Measurements from ENCODE around the gene ANKRD63. TPM values are rescaled to one million over a fixed set of nuclear protein-coding genes. Genes with fewer than 3 reads are reported as not detected.

Gene ANKRD63
- total and polyA plus RNA-seq, 9 of the 15 experiments (the other 6 are each of a cell fraction or from before 2014, with no cell fraction given): 1.3 to 2.0 (median 1.8) TPM; not detected in 6

GRCh38 chr15:40234783-40235182, 48.1 kb downstream of the ANKRD63 start:
- intact Hi-C loops (cut with micrococcal nuclease): loop anchor here (5.0 kb wide), 1 partner anchor 38 kb away; no protein-coding TSS in a partner anchor
- peaks cover 14% of the 10 kb centered on the region; the same call in 1 of the 3 replicates for H3K36me3 ChIP-seq (ENCODE audit: control insufficient read depth, insufficient read depth, low read length)
- POLR2A ChIA-PET: interaction anchor here (0.7 to 1.3 kb wide), 3 partner anchors 9 to 29 kb away, joined by 3 to 4 read pairs (median 4); no protein-coding TSS in a partner anchor
- peaks cover 18 to 30% of the 10 kb centered on the region in 2 experiments for H3K4me1 ChIP-seq (replicated peaks in 1 of 2; ENCODE audit: control insufficient read depth in 2 of 2, insufficient read depth in 2 of 2, low read length in 2 of 2)
- DNase-seq (ENCODE audit: extremely low read depth in 1 of 4, low spot score in 3 of 4): peak in 2 of 4 experiments; percentile 32 to 43
- no peak overlapping the region for H3K4me2 ChIP-seq (ENCODE audit: insufficient read depth, low read length)
- no peaks in the 10 kb centered on the region for H3K9me1 ChIP-seq (ENCODE audit: control insufficient read depth, insufficient read depth, low read length)
- H3K79me2 ChIP-seq (ENCODE audit: control insufficient read depth, insufficient read depth, low read length): no peaks in the 10 kb centered on the region
- no peak overlapping the region for H3K4me3 ChIP-seq
- 12% methylated on average over 4 of the region's 4 CpGs for WGBS (ENCODE audit: insufficient coverage, low coverage, missing lambda C conversion rate)
- FAIRE-seq: no peak
- H3K9me3 ChIP-seq (replicated peaks; ENCODE audit: control insufficient read depth, insufficient read depth, low read depth, low read length): no peaks in the 10 kb centered on the region
- peak overlapping the region in 1 of 2 experiments; percentile 79; a peak in 1 of 4 replicates for H3K9ac ChIP-seq (ENCODE audit: insufficient read depth in 1 of 2, low read depth in 2 of 2, low read length in 2 of 2)
- ATAC-seq: peak; percentile 53
- H3K27me3 ChIP-seq (ENCODE audit: control insufficient read depth in 2 of 2, insufficient read depth in 2 of 2, low read length in 2 of 2): peaks cover 0 to 5% of the 10 kb centered on the region in 2 experiments; a peak in 1 of 5 replicates
- H3K27ac ChIP-seq (ENCODE audit: extremely low read depth, low read depth, low read length): 0 out of 3 replicates have a peak overlapping the region, but pooled peaks have one; percentile 4
- in situ Hi-C loops (cut with MboI): no loop called here
- CTCF ChIA-PET (ENCODE audit: low intra/inter-chr PET ratio): no interaction called here
- no peak overlapping the region for H2AFZ ChIP-seq (ENCODE audit: low read depth, low read length)
- no TSS peak for BruUV-seq (replicated peaks)
- H4K20me1 ChIP-seq (replicated peaks; ENCODE audit: control insufficient read depth, insufficient read depth, low read length): 0 out of 2 replicates have a peak, but pooled peaks cover 3% of the 10 kb centered on the region
- no peak for TF ChIP-seq SFPQ (IDR thresholded peaks at IDR 0.05; ENCODE audit: low read depth, low read length)
- TF ChIP-seq, protein P1, sequence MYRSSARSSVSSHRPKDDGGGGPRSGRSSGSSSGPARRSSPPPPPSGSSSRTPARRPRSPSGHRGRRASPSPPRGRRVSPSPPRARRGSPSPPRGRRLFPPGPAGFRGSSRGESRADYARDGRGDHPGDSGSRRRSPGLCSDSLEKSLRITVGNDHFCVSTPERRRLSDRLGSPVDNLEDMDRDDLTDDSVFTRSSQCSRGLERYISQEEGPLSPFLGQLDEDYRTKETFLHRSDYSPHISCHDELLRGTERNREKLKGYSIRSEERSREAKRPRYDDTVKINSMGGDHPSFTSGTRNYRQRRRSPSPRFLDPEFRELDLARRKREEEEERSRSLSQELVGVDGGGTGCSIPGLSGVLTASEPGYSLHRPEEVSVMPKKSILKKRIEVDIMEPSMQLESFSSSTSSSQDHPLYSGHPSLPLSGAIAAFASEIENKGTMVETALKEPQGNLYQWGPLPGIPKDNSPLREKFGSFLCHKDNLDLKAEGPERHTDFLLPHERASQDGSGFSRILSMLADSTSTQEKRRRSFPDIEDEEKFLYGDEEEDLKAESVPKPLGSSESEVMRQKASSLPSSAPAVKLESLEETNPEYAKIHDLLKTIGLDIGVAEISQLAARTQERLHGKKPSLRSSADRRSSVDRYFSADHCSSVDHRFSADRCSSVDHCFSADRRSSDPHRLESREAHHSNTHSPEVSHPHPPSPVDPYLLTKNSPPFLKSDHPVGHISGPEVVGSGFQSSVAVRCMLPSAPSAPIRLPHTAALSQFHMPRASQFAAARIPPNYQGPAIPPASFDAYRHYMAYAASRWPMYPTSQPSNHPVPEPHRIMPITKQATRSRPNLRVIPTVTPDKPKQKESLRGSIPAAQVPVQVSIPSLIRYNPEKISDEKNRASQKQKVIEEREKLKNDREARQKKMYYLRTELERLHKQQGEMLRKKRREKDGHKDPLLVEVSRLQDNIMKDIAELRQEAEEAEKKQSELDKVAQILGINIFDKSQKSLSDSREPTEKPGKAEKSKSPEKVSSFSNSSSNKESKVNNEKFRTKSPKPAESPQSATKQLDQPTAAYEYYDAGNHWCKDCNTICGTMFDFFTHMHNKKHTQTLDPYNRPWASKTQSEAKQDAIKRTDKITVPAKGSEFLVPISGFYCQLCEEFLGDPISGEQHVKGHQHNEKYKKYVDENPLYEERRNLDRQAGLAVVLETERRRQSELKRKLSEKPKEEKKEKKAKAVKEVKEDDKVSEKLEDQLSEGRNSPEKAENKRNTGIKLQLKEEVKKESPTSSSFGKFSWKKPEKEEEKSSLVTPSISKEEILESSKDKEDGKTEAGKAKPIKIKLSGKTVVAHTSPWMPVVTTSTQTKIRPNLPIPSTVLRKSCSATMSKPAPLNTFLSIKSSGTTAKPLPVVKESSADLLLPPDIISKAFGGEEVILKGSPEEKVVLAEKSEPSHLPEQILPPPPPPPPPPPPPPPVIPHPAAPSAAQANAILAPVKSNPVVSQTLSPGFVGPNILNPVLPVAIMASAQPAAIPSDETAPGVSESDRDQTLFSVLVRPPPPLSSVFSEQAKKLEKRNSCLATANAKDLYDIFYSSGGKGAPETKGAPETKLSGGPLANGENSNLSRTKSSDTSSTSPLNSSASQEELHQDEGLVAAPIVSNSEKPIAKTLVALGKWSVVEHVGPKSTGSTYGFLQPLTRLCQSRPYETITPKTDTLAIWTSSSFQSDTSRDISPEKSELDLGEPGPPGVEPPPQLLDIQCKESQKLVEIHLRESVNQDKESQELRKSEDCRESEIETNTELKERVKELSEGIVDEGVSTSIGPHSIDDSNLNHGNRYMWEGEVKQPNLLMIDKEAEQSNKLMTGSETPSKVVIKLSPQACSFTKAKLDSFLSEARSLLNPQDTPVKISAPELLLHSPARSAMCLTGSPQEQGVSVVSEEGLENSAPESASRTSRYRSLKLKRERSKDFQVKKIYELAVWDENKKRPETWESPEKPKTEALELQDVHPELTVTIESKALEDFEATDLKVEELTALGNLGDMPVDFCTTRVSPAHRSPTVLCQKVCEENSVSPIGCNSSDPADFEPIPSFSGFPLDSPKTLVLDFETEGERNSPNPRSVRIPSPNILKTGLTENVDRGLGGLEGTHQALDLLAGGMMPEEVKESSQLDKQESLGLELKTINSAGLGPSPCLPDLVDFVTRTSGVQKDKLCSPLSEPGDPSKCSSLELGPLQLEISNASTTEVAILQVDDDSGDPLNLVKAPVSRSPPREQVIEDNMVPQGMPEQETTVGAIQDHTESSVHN (IDR thresholded peaks at IDR 0.05; ENCODE audit: borderline replicate concordance in 1 of 2, low read depth in 1 of 2): no peak
- no peak for TF ChIP-seq RUNX1 (IDR thresholded peaks at IDR 0.05; ENCODE audit: low read depth)
- TF ChIP-seq PREB (CRISPR knock-in tag; IDR thresholded peaks at IDR 0.05): no peak
- no peak for TF ChIP-seq DACH1 (IDR thresholded peaks at IDR 0.05; ENCODE audit: partially characterized antibody)
- no peak for TF ChIP-seq ZNF232 (CRISPR knock-in tag; IDR thresholded peaks at IDR 0.05)
- TF ChIP-seq SLC30A9 (CRISPR knock-in tag; IDR thresholded peaks at IDR 0.05): no peak
- no peak for TF ChIP-seq NFIX (CRISPR knock-in tag; IDR thresholded peaks at IDR 0.05; ENCODE audit: low read depth)
- TF ChIP-seq NCOA2 (IDR thresholded peaks at IDR 0.05; ENCODE audit: partially characterized antibody in 2 of 2): no peak
- no peak for TF ChIP-seq ETV1 (tag; conservative IDR thresholded peaks at IDR 0.05; ENCODE audit: low read depth)
- peak; percentile 79 for TF ChIP-seq ZEB2 (IDR thresholded peaks at IDR 0.05)

Measured in K562 (cell line).